Caco-2 (cell line): ENCODE results near the gene ABHD4. TPM values are rescaled to one million over a fixed set of nuclear protein-coding genes. Genes with fewer than 3 reads are reported as not detected.

Source experiments
- BruUV-seq: library from RNA; stranded (reverse); fragments of 400-500 nt; replicated peaks from 2 replicates; lab custom pipeline; 2021; lab: Mats Ljungman, UMichigan
- CTCF ChIA-PET: fragments of 300-600 bp; sonication (Branson Sonifier 250); formaldehyde crosslinking; loops from one replicate; lab custom pipeline; 2022; ENCODE audit warnings: antibody characterized with exemption; lab: Charles Lee
- POLR2A ChIA-PET: fragments of 300-600 bp; sonication (Branson Sonifier 250); formaldehyde crosslinking; loops from one replicate; lab custom pipeline; 2022; ENCODE audit warnings: antibody characterized with exemption; lab: Charles Lee
- DNase-seq, 2 experiments: peaks; one replicate each; pipeline versions ENCODE4 v3.0.0 to v3.0.0-alpha.2; 2020 to 2022
- H3K27me3 ChIP-seq: replicated peaks from 2 replicates; pipeline ENCODE4 v1.6.0; 2011; ENCODE audit warnings: low read length; ENCODE audit not compliant: control insufficient read depth, insufficient read depth
- H3K36me3 ChIP-seq: 2 replicates; pipeline ENCODE4 v1.5.1; 2011; ENCODE audit warnings: low read length; ENCODE audit not compliant: control insufficient read depth, insufficient read depth
- H3K4me1 ChIP-seq: fragments of 250-450 bp; sonication (Bioruptor Pico); 2 replicates; pipeline ENCODE4 v1.5.1; 2020; ENCODE audit warnings: mild to moderate bottlenecking
- H3K4me3 ChIP-seq: 2 replicates; pipeline ENCODE4 v1.5.1; 2011; ENCODE audit warnings: low read depth, mild to moderate bottlenecking, control low read depth, low read length
- H3K9me3 ChIP-seq: fragments of 250-450 bp; sonication (Bioruptor Pico); 2 replicates; pipeline ENCODE4 v1.5.1; 2020; ENCODE audit warnings: mild to moderate bottlenecking, moderate library complexity
- H3K27ac Mint-ChIP-seq: one replicate; pipeline ENCODE4 v1.8.0; 2022; ENCODE audit warnings: mixed read lengths; ENCODE audit not compliant: unreplicated experiment
- H3K27me3 Mint-ChIP-seq: one replicate; pipeline ENCODE4 v1.8.0; 2022; ENCODE audit warnings: mixed read lengths; ENCODE audit not compliant: insufficient read depth, unreplicated experiment
- H3K36me3 Mint-ChIP-seq: one replicate; pipeline ENCODE4 v1.8.0; 2022; ENCODE audit warnings: mild to moderate bottlenecking, mixed read lengths; ENCODE audit not compliant: insufficient read depth, unreplicated experiment
- H3K4me1 Mint-ChIP-seq: one replicate; pipeline ENCODE4 v1.8.0; 2022; ENCODE audit warnings: low read depth, mixed read lengths; ENCODE audit not compliant: unreplicated experiment
- H3K4me3 Mint-ChIP-seq: one replicate; pipeline ENCODE4 v1.8.0; 2022; ENCODE audit warnings: mild to moderate bottlenecking, moderate library complexity, mixed read lengths; ENCODE audit not compliant: unreplicated experiment
- H3K9me3 Mint-ChIP-seq: one replicate; pipeline ENCODE4 v1.8.0; 2022; ENCODE audit warnings: mixed read lengths; ENCODE audit not compliant: unreplicated experiment
- CTCF ChIP-seq, 2 experiments: fragments of 200-600 bp in 1 of 2; IDR thresholded peaks; 1 replicate in 1 of 2; 2 replicates in 1 of 2; pipeline versions ENCODE4 v1.5.1 to v1.8.0; 2011 to 2022; ENCODE audit warnings: antibody characterized with exemption in 1 of 2, control low read depth in 1 of 2, inconsistent platforms in 1 of 2, low read depth in 1 of 2, low read length in 1 of 2, mild to moderate bottlenecking in 1 of 2, moderate library complexity in 1 of 2; ENCODE audit not compliant: insufficient read depth in 1 of 2, severe bottlenecking in 1 of 2, unreplicated experiment in 1 of 2
- intact Hi-C: fragments of 100-400 bp; cut with micrococcal nuclease; formaldehyde crosslinking; loops from one replicate; pipeline ENCODE4 v1.10.0; 2022; ENCODE audit not compliant: unreplicated experiment
- total RNA-seq: library from RNA; stranded (reverse); gene quantifications from 2 replicates; pipeline ENCODE4 v1.2.3, GENCODE V29; 2022

The ABHD4 gene
- total RNA-seq, 1 experiment from 2014 or later, result 73.5 TPM

- no peaks in the 10 kb centered on the region for H3K9me3 ChIP-seq
- TF ChIP-seq CTCF (IDR thresholded peaks at IDR 0.05; ENCODE audit: insufficient read depth in 1 of 2, low read depth in 1 of 2, low read length in 1 of 2, severe bottlenecking in 1 of 2, unreplicated experiment in 1 of 2), result no peak
- POLR2A ChIA-PET, result no interaction called here
- Mint-ChIP-seq H3K4me3 (no peak overlapping the region), H3K9me3 (no peaks in the 10 kb centered on the region), H3K27ac (no peak overlapping the region), H3K27me3 (no peaks in the 10 kb centered on the region), H3K4me1 (peaks cover 17% of the 10 kb centered on the region), H3K36me3 (peaks cover 3% of the 10 kb centered on the region)
- BruUV-seq, result no TSS peak
- H3K4me3 ChIP-seq, result no peak overlapping the region
- no peak for DNase-seq
- H3K36me3 ChIP-seq, result no peaks in the 10 kb centered on the region
- intact Hi-C loops, result no loop called here
- H3K4me1 ChIP-seq, result peaks cover 18% of the 10 kb centered on the region
- no peaks in the 10 kb centered on the region for H3K27me3 ChIP-seq
- CTCF ChIA-PET, result no interaction called here
Observed at GRCh38 chr14:22646570-22647254, 48.6 kb downstream of the ABHD4 start.

- CTCF ChIA-PET, result interaction anchor here (1.2 kb wide), 1 partner anchor 78 kb away, joined by 3 read pairs; no protein-coding TSS in a partner anchor
- Mint-ChIP-seq H3K4me1 (peaks cover 22% of the 10 kb centered on the region), H3K27ac (no peak overlapping the region), H3K27me3 (no peaks in the 10 kb centered on the region), H3K9me3 (no peaks in the 10 kb centered on the region), H3K36me3 (peaks cover 5% of the 10 kb centered on the region), H3K4me3 (no peak overlapping the region)
- no peaks in the 10 kb centered on the region for H3K9me3 ChIP-seq
- no peaks in the 10 kb centered on the region for H3K36me3 ChIP-seq
- H3K4me1 ChIP-seq, result peaks cover 21% of the 10 kb centered on the region
- no peak for DNase-seq
- H3K27me3 ChIP-seq, result no peaks in the 10 kb centered on the region
- no peak for TF ChIP-seq CTCF (IDR thresholded peaks at IDR 0.05; ENCODE audit: insufficient read depth in 1 of 2, low read depth in 1 of 2, low read length in 1 of 2, severe bottlenecking in 1 of 2, unreplicated experiment in 1 of 2)
- intact Hi-C loops, result no loop called here
- no TSS peak for BruUV-seq
- no peak overlapping the region for H3K4me3 ChIP-seq
- POLR2A ChIA-PET, result interaction anchor here (0.6 kb wide), 1 partner anchor 323 kb away, joined by 6 read pairs; no protein-coding TSS in a partner anchor
Observed at GRCh38 chr14:22648506-22648905, 50.4 kb downstream of the ABHD4 start.

GRCh38 chr14:22650046-22650739, 52.1 kb downstream of the ABHD4 start:
- H3K4me3 Mint-ChIP-seq, result no peak overlapping the region
- POLR2A ChIA-PET, result no interaction called here
- H3K27ac Mint-ChIP-seq, result peak overlapping the region; percentile 0

More at GRCh38 chr14:22650046-22650739, 52.1 kb downstream of the ABHD4 start:
- no peaks in the 10 kb centered on the region for H3K27me3 ChIP-seq
- no peak for TF ChIP-seq CTCF (IDR thresholded peaks at IDR 0.05; ENCODE audit: insufficient read depth in 1 of 2, low read depth in 1 of 2, low read length in 1 of 2, severe bottlenecking in 1 of 2, unreplicated experiment in 1 of 2)
- intact Hi-C loops, result no loop called here
- Mint-ChIP-seq H3K36me3 (peaks cover 5% of the 10 kb centered on the region), H3K27me3 (no peaks in the 10 kb centered on the region), H3K9me3 (no peaks in the 10 kb centered on the region), H3K4me1 (peaks cover 12% of the 10 kb centered on the region)
- DNase-seq, result no peak
- BruUV-seq, result no TSS peak
- peaks cover 17% of the 10 kb centered on the region for H3K4me1 ChIP-seq
- CTCF ChIA-PET, result interaction anchor here (0.6 to 3.7 kb wide), 2 partner anchors 9 to 79 kb away, joined by 3 to 113 read pairs; no protein-coding TSS in a partner anchor
- no peaks in the 10 kb centered on the region for H3K36me3 ChIP-seq
- no peaks in the 10 kb centered on the region for H3K9me3 ChIP-seq
- no peak overlapping the region for H3K4me3 ChIP-seq
